GM15510 (cell line): ENCODE data around the gene SCFD2.

Source experiments
- POLR2A ChIP-seq: IDR thresholded peaks from 3 replicates; pipeline ENCODE4 v1.6.1; 2011; ENCODE audit warnings: borderline replicate concordance; ENCODE audit not compliant: insufficient read length; ENCODE audit errors: extremely low read depth

SCFD2 gene

GRCh38 chr4:52892880-52893279 is 473.0 kb downstream of the SCFD2 start:
- no peak for TF ChIP-seq POLR2A

- no peak for TF ChIP-seq POLR2A
Observed at GRCh38 chr4:52891743-52892142, 474.1 kb downstream of the SCFD2 start.

GRCh38 chr4:52890521-52890791 is 475.4 kb downstream of the SCFD2 start:
- TF ChIP-seq POLR2A, result no peak

- TF ChIP-seq POLR2A, result no peak
Observed at GRCh38 chr4:52889778-52890520, 475.9 kb downstream of the SCFD2 start.

- TF ChIP-seq POLR2A, result no peak
Observed at GRCh38 chr4:52889354-52889753, 476.5 kb downstream of the SCFD2 start.

- no peak for TF ChIP-seq POLR2A
Observed at GRCh38 chr4:52884994-52885393, 480.9 kb downstream of the SCFD2 start.

GRCh38 chr4:52883707-52884669 is 481.9 kb downstream of the SCFD2 start:
- TF ChIP-seq POLR2A, result no peak

GRCh38 chr4:52883183-52883621 is 482.7 kb downstream of the SCFD2 start:
- TF ChIP-seq POLR2A, result no peak

- TF ChIP-seq POLR2A, result no peak
Observed at GRCh38 chr4:52880994-52881393, 484.9 kb downstream of the SCFD2 start.

- no peak for TF ChIP-seq POLR2A
Observed at GRCh38 chr4:52879471-52879870, 486.4 kb downstream of the SCFD2 start.

- TF ChIP-seq POLR2A, result no peak
Observed at GRCh38 chr4:52877694-52878093, 488.2 kb downstream of the SCFD2 start.

- TF ChIP-seq POLR2A, result no peak
Observed at GRCh38 chr4:52877036-52877435, 488.8 kb downstream of the SCFD2 start.

- TF ChIP-seq POLR2A, result no peak
Observed at GRCh38 chr4:52876069-52876468, 489.8 kb downstream of the SCFD2 start.

- TF ChIP-seq POLR2A, result no peak
Observed at GRCh38 chr4:52874948-52875347, 490.9 kb downstream of the SCFD2 start.

- no peak for TF ChIP-seq POLR2A
Observed at GRCh38 chr4:52873861-52874343, 492.0 kb downstream of the SCFD2 start.
